HG03045 (cell line): ENCODE measurements around the gene OR2G6.
"Not testable (repeated sequence)": the region's sequence is repeated elsewhere in the genome, so short reads cannot be mapped to it uniquely, and the experiment has no call there.

Source experiments
- ATAC-seq: cut with Tn5 transposase; IDR thresholded peaks from one replicate; pipeline ENCODE4 v1.9.1; 2021; ENCODE audit warnings: mild to moderate bottlenecking, moderate library complexity; ENCODE audit not compliant: unreplicated experiment

The OR2G6 gene

GRCh38 chr1:248507773-248508172, at the start of gene OR2G6:
OR2G6 (plus strand) TSS chr1:248508073; CDS start chr1:248521647, 13,574 bp downstream.
- ATAC-seq = not testable (repeated sequence)

GRCh38 chr1:248459117-248459516, 48.8 kb upstream of the OR2G6 start:
- ATAC-seq = not testable (repeated sequence)

- no peak for ATAC-seq
Observed at GRCh38 chr1:248471154-248471553, 36.7 kb upstream of the OR2G6 start.

- ATAC-seq = not testable (repeated sequence)
Observed at GRCh38 chr1:248472111-248472510, 35.8 kb upstream of the OR2G6 start.

GRCh38 chr1:248473051-248473450, 34.8 kb upstream of the OR2G6 start, which contains the start of gene OR2T3:
OR2T3 (plus strand) TSS chr1:248473351; CDS start chr1:248473351, 0 bp downstream.
- not testable (repeated sequence) for ATAC-seq

- not testable (repeated sequence) for ATAC-seq
Observed at GRCh38 chr1:248475660-248476059, 32.2 kb upstream of the OR2G6 start.

- ATAC-seq = peak; percentile 92
Observed at GRCh38 chr1:248481686-248482579, 25.9 kb upstream of the OR2G6 start.

- not testable (repeated sequence) for ATAC-seq
Observed at GRCh38 chr1:248488289-248488688, 19.6 kb upstream of the OR2G6 start, which contains the start of gene OR2T5. OR2T5 (plus strand) TSS chr1:248488589; CDS start chr1:248488589, 0 bp downstream.

GRCh38 chr1:248496661-248497060, 11.2 kb upstream of the OR2G6 start:
- ATAC-seq = not testable (repeated sequence)

- not testable (repeated sequence) for ATAC-seq
Observed at GRCh38 chr1:248500305-248501035, 7.4 kb upstream of the OR2G6 start.

- not testable (repeated sequence) for ATAC-seq
Observed at GRCh38 chr1:248510217-248510616, 2.3 kb downstream of the OR2G6 start.

GRCh38 chr1:248521856-248522255, 14.0 kb downstream of the OR2G6 start:
- ATAC-seq = no peak

GRCh38 chr1:248537449-248537848, 29.6 kb downstream of the OR2G6 start:
- ATAC-seq = not testable (repeated sequence)

- ATAC-seq = not testable (repeated sequence)
Observed at GRCh38 chr1:248547383-248547782, 39.5 kb downstream of the OR2G6 start.

- not testable (repeated sequence) for ATAC-seq
Observed at GRCh38 chr1:248551027-248551426, 43.2 kb downstream of the OR2G6 start.

- not testable (repeated sequence) for ATAC-seq
Observed at GRCh38 chr1:248562672-248563071, 54.8 kb downstream of the OR2G6 start, which contains the start of gene OR2T29. OR2T29 (minus strand) TSS chr1:248562772; CDS start chr1:248559491, 3,281 bp downstream.

- ATAC-seq = peak; percentile 40
Observed at GRCh38 chr1:248565530-248566373, 57.9 kb downstream of the OR2G6 start.

- not testable (repeated sequence) for ATAC-seq
Observed at GRCh38 chr1:248569049-248569448, 61.2 kb downstream of the OR2G6 start.

- ATAC-seq = not testable (repeated sequence)
Observed at GRCh38 chr1:248570811-248571210, 62.9 kb downstream of the OR2G6 start.

GRCh38 chr1:248572049-248572448, 64.2 kb downstream of the OR2G6 start:
- ATAC-seq = not testable (repeated sequence)
